Testis (tissue), 3 donors: Measurements from ENCODE around the gene TIGD4. TPM values are rescaled to one million over a fixed set of nuclear protein-coding genes. Genes with fewer than 3 reads are reported as not detected.

Experiments used
- DNase-seq: peaks from one replicate; pipeline ENCODE4 v3.0.0-alpha.2; 2019
- H3K27ac ChIP-seq, 2 donors: fragments of 200-600 bp; sonication (generic); one replicate each; pipeline ENCODE4 v1.5.1; 2019
- H3K27me3 ChIP-seq: fragments of 200-600 bp; sonication (generic); one replicate; pipeline ENCODE4 v1.5.1; 2019
- H3K36me3 ChIP-seq: fragments of 200-600 bp; sonication (generic); one replicate; pipeline ENCODE4 v1.5.1; 2017; ENCODE audit warnings: low read depth; ENCODE audit errors: missing control alignments
- H3K4me1 ChIP-seq: fragments of 200-600 bp; sonication (generic); one replicate; pipeline ENCODE4 v1.5.1; 2019
- H3K4me3 ChIP-seq, 2 donors: fragments of 200-600 bp; sonication (generic); one replicate each; pipeline ENCODE4 v1.5.1; 2017 to 2019
- H3K9me3 ChIP-seq: fragments of 200-600 bp; sonication (generic); one replicate; pipeline ENCODE4 v1.5.1; 2017
- POLR2A ChIP-seq: fragments of 450-650 bp; IDR thresholded peaks from one replicate; pipeline ENCODE4 v1.6.1; 2017; ENCODE audit warnings: antibody characterized with exemption, mild to moderate bottlenecking, moderate library complexity
- WGBS, 2 donors: methylation state at CpG; one replicate each; pipeline ENCODE4 v1.1.5; 2018; 5-methylcytosine and 5-hydroxymethylcytosine counted together
- intact Hi-C: fragments of 100-400 bp; cut with DNase I; formaldehyde crosslinking; loops from one replicate; pipeline ENCODE4 v1.15.1; 2023; ENCODE audit warnings: low total_unique reads
- polyA plus RNA-seq: library from polyadenylated mRNA; stranded (reverse); fragments of 350-450 nt; fragmentation: Illumina TruSeq; extraction: RNeasy Lipid Tissue Mini Kit (QIAGEN cat#74804); gene quantifications from one replicate; pipeline ENCODE4 v1.2.3, GENCODE V29; 2014; ENCODE audit warnings: low read depth, low replicate concordance; ENCODE audit not compliant: insufficient read depth
- total RNA-seq, 2 donors: library from RNA; depleted of rRNA; stranded (reverse); fragments of >200 nt; gene quantifications; one replicate each; pipeline ENCODE4 v1.2.3, GENCODE V29; 2016
- TF ChIP-seq, protein P1 (sequence below), 3 experiments: fragments of 450-650 bp in 2 of 3; fragments of 200-600 bp in 1 of 3; sonication (generic) in 1 of 3; IDR thresholded peaks; one replicate each; pipeline ENCODE4 v1.5.1; 2016 to 2019; ENCODE audit warnings: antibody characterized with exemption in 3 of 3, mild to moderate bottlenecking in 2 of 3, moderate library complexity in 1 of 3

The TIGD4 gene
- total and polyA plus RNA-seq, 3 donors from 2014 or later, result 2.2 to 6.7 (median 3.2) TPM

- Histone ChIP-seq H3K27me3 (no peaks in the 10 kb centered on the region), H3K9me3 (no peaks in the 10 kb centered on the region), H3K4me1 (no peaks in the 10 kb centered on the region), H3K4me3 (no peak overlapping the region), H3K27ac (no peak overlapping the region), H3K36me3 (no peaks in the 10 kb centered on the region)
- DNase-seq, result no peak
- intact Hi-C loops, result no loop called here
- TF ChIP-seq POLR2A, result no peak
- TF ChIP-seq, protein P1, sequence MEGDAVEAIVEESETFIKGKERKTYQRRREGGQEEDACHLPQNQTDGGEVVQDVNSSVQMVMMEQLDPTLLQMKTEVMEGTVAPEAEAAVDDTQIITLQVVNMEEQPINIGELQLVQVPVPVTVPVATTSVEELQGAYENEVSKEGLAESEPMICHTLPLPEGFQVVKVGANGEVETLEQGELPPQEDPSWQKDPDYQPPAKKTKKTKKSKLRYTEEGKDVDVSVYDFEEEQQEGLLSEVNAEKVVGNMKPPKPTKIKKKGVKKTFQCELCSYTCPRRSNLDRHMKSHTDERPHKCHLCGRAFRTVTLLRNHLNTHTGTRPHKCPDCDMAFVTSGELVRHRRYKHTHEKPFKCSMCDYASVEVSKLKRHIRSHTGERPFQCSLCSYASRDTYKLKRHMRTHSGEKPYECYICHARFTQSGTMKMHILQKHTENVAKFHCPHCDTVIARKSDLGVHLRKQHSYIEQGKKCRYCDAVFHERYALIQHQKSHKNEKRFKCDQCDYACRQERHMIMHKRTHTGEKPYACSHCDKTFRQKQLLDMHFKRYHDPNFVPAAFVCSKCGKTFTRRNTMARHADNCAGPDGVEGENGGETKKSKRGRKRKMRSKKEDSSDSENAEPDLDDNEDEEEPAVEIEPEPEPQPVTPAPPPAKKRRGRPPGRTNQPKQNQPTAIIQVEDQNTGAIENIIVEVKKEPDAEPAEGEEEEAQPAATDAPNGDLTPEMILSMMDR (IDR thresholded peaks at IDR 0.05), result no peak
- WGBS, 2 donors, result 96 to 100% methylated on average over 1 of the region's 1 CpG
Measured at GRCh38 chr4:152728343-152728742, 51.2 kb downstream of the TIGD4 start.

- WGBS, 2 donors, result 62 to 82% methylated on average over 1 of the region's 1 CpG
- no peaks in the 10 kb centered on the region for H3K9me3 ChIP-seq
- H3K4me3 ChIP-seq, result no peak overlapping the region
- no peak for DNase-seq
- intact Hi-C loops, result no loop called here
- no peaks in the 10 kb centered on the region for H3K36me3 ChIP-seq
- no peak for TF ChIP-seq POLR2A
- TF ChIP-seq, protein P1 (IDR thresholded peaks at IDR 0.05), result no peak
- H3K4me1 ChIP-seq, result no peaks in the 10 kb centered on the region
- no peak overlapping the region for H3K27ac ChIP-seq
- H3K27me3 ChIP-seq, result no peaks in the 10 kb centered on the region
Measured at GRCh38 chr4:152727784-152728183, 51.7 kb downstream of the TIGD4 start.

DNA sequence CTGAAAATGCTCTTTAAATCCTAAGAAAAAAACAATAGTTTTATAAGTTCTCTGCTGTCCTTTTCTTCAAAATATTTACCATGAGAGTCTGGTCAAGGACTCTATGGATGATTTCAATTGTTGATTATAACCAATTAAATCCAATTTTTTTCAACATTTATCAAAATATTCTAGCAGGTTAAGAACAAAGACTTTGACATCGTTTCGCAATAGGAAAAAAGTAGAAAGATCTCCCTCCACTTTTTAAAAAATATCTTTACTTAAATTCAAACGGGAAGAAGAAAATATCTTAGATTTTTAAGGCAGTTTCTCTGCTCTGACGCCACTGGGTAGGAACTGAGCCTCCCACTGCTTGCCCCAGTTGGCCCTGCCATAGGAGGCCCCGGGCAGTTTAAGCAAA, 55.0 kb downstream of the TIGD4 start:
- Histone ChIP-seq H3K27me3 (no peaks in the 10 kb centered on the region), H3K4me3 (no peak overlapping the region), H3K4me1 (no peaks in the 10 kb centered on the region), H3K27ac (no peak overlapping the region), H3K9me3 (no peaks in the 10 kb centered on the region), H3K36me3 (no peaks in the 10 kb centered on the region)
- TF ChIP-seq, protein P1 (IDR thresholded peaks at IDR 0.05), result no peak
- no peak for TF ChIP-seq POLR2A
- WGBS, 2 donors, result 71 to 75% methylated on average over 5 of the region's 5 CpGs
- no peak for DNase-seq
- intact Hi-C loops, result no loop called here

GRCh38 chr4:152723236-152723635, 56.3 kb downstream of the TIGD4 start:
- 82 to 86% methylated on average over 3 of the region's 3 CpGs for WGBS, 2 donors
- Histone ChIP-seq H3K4me1 (no peaks in the 10 kb centered on the region), H3K36me3 (no peaks in the 10 kb centered on the region), H3K4me3 (no peak overlapping the region), H3K27me3 (no peaks in the 10 kb centered on the region), H3K9me3 (no peaks in the 10 kb centered on the region), H3K27ac (no peak overlapping the region)
- intact Hi-C loops, result no loop called here
- no peak for TF ChIP-seq POLR2A
- TF ChIP-seq, protein P1 (IDR thresholded peaks at IDR 0.05), result no peak
- DNase-seq, result no peak

GRCh38 chr4:152719801-152720556, 59.6 kb downstream of the TIGD4 start:
- Histone ChIP-seq H3K9me3 (no peaks in the 10 kb centered on the region), H3K4me1 (no peaks in the 10 kb centered on the region), H3K4me3 (peak overlapping the region; percentile 15 to 32), H3K36me3 (no peaks in the 10 kb centered on the region), H3K27me3 (no peaks in the 10 kb centered on the region), H3K27ac (no peak overlapping the region)
- TF ChIP-seq, protein P1 (IDR thresholded peaks at IDR 0.05), result no peak
- TF ChIP-seq POLR2A, result no peak
- intact Hi-C loops, result no loop called here
- WGBS, 2 donors, result 63 to 67% methylated on average over 24 of the region's 24 CpGs
- no peak for DNase-seq
